IPS-18a (cell line): ENCODE results near the gene PAXX.

Experiments
- H3K27ac ChIP-seq: one replicate; pipeline ENCODE4 v1.5.1; 2013; ENCODE audit warnings: low read length
- H3K27me3 ChIP-seq: one replicate; pipeline ENCODE4 v1.6.1; 2013; ENCODE audit warnings: mild to moderate bottlenecking, low read length; ENCODE audit not compliant: control insufficient read depth, insufficient read depth
- H3K36me3 ChIP-seq: one replicate; pipeline ENCODE4 v1.6.1; 2013; ENCODE audit warnings: low read depth, low read length; ENCODE audit not compliant: control insufficient read depth
- H3K4me1 ChIP-seq: one replicate; pipeline ENCODE4 v1.6.1; 2013; ENCODE audit warnings: low read depth, low read length; ENCODE audit not compliant: control insufficient read depth
- H3K4me3 ChIP-seq: one replicate; pipeline ENCODE4 v1.5.1; 2013; ENCODE audit warnings: low read length
- H3K9ac ChIP-seq: one replicate; pipeline ENCODE4 v1.6.1; 2013; ENCODE audit warnings: mild to moderate bottlenecking, low read length, moderate library complexity
- H3K9me3 ChIP-seq: one replicate; pipeline ENCODE4 v1.6.1; 2013; ENCODE audit warnings: low read depth, low read length; ENCODE audit not compliant: control insufficient read depth

The PAXX gene

DNA sequence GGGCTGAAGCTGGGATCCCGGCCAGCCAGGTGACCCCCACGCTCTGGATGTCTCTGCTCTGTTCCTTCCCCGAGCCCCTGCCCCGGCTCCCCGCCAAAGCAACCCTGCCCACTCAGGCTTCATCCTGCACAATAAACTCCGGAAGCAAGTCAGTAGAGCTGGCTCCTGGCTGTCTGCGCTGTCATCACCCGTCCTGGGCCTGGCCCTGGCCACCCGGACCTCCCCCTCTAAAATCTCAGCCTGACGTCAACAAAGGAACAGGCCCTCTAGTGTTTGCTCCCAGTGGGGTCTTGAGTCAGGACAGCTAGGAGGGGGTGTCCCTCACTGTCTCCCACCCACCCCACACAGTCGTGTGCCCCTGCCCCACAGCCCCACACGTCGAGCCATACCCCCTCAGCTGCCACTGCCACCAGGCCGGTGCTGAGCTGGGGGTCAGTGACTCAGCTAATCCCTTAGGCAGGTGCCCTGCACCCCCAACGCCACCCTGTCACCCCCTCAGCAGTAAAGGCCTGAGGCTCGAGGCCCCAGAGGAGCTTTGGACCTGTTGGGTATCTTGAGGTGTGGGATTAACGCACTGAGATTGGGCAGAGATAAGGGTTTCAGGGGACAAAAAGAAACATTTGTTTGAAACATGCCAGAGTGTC is 10.5 kb upstream of the PAXX start:
- no peaks in the 10 kb centered on the region for H3K36me3 ChIP-seq
- H3K27me3 ChIP-seq = peaks cover 32% of the 10 kb centered on the region
- no peaks in the 10 kb centered on the region for H3K9me3 ChIP-seq
- H3K4me1 ChIP-seq = peaks cover 3% of the 10 kb centered on the region
- H3K4me3 ChIP-seq = no peak overlapping the region
- no peak overlapping the region for H3K27ac ChIP-seq
- H3K9ac ChIP-seq = no peak overlapping the region

DNA sequence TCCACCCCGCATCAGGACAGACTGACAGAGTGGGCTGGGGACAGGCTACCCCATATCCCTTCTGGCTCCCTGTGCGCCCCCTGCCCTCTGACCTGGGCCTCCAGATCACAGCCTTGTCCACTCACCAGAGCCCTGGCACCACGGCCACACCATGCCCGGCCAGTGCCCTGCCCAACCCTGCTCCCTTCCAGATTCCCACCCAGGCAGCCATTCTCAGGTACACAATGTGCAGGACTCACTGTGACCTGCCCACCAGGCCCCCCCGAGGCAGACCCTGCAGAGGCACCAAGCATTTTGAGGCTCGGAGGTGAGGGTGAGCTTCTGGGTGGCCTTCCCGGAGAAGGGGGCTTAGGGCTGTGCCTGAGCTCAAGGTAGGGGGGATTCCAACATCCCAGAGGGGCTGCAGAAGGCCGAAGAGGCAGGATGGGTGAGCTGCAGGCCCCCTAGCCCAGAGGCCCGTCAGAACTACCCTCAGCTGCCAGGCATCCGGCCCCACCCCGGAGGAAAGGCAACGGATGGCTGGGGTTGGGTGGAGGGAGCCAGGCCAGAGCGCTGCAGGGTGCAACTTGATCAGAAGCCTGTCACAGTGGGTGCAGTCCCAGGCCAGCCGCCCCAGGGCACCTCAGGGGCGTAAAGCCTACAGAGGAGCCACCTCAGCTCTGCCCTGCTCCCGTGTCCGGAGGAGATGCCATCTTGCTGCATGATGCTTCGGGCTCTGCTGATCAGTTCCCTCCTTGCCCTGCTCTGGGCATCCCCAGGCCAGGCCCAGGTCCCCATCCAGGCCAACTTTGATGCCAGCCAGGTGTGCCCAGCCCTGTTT is 9.8 kb upstream of the PAXX start, which contains the start of gene LCNL1:
Gene LCNL1 (plus strand): TSS at position 762 of the 820 bp plus-strand sequence. CDS start 594 bp downstream, outside the sequence.
- no peaks in the 10 kb centered on the region for H3K36me3 ChIP-seq
- H3K9me3 ChIP-seq = no peaks in the 10 kb centered on the region
- H3K27ac ChIP-seq = no peak within 1 kb of the TSS
- H3K27me3 ChIP-seq = peaks cover 27% of the 10 kb centered on the region
- H3K9ac ChIP-seq = no peak within 1 kb of the TSS
- H3K4me3 ChIP-seq = no peak within 1 kb of the TSS
- no peaks in the 10 kb centered on the region for H3K4me1 ChIP-seq

DNA sequence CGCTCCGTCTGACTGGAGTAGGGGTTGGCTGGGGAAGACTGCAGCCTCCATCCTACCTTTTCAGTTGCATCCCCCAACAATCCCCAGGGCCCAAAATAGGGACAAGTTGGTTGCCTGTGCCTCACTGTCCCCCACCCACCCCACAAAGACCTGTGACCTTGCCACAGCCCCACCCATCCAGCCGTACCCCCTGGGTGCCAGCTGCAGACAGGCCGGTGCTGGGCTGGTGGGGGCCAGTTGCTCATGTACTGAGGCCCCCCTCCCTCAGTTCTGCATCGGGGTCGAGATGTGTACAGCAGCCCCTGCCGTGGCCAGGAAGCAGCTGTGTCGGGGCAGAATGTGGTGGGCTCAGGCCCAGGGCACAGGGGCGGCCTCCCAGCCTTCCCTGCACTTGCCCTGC is 9.1 kb upstream of the PAXX start:
- H3K4me1 ChIP-seq = no peaks in the 10 kb centered on the region
- H3K36me3 ChIP-seq = no peaks in the 10 kb centered on the region
- peaks cover 27% of the 10 kb centered on the region for H3K27me3 ChIP-seq
- no peaks in the 10 kb centered on the region for H3K9me3 ChIP-seq
- H3K9ac ChIP-seq = no peak overlapping the region
- no peak overlapping the region for H3K27ac ChIP-seq
- H3K4me3 ChIP-seq = no peak overlapping the region

DNA sequence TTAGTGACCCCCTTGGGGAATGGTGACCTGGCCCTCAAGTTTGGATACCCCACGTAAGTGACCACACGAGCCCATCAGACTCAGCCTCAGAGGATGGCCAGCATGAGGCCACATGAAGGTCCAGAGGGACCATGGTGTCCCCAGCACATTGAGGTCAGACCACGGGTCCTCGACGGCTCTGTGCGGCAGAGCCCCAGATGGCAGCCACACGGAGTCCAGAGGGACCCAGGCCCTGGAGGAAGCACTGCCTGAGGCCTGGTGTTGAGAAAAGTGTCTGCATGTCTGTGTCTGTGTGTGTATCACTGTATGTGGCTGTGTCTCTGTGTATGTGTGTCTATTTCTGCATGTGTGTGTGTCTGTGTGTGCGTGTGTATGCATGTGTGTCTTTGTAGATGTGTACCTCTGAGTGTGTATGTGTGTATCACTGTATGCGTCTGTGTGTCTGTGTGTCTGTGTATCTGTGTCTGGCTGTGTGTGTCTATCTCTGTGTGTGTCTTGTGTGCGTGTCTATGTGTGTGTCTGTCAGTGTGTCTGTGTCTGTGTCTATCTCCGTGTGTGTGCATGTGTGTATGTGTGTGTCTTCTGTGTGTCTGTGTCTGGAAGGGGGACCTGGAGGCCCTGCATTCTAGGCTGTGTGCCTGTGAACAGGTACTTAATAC is 8.4 kb upstream of the PAXX start:
- H3K9me3 ChIP-seq = no peaks in the 10 kb centered on the region
- H3K27me3 ChIP-seq = peaks cover 27% of the 10 kb centered on the region
- no peak overlapping the region for H3K4me3 ChIP-seq
- no peak overlapping the region for H3K27ac ChIP-seq
- no peak overlapping the region for H3K9ac ChIP-seq
- no peaks in the 10 kb centered on the region for H3K4me1 ChIP-seq
- H3K36me3 ChIP-seq = no peaks in the 10 kb centered on the region

DNA sequence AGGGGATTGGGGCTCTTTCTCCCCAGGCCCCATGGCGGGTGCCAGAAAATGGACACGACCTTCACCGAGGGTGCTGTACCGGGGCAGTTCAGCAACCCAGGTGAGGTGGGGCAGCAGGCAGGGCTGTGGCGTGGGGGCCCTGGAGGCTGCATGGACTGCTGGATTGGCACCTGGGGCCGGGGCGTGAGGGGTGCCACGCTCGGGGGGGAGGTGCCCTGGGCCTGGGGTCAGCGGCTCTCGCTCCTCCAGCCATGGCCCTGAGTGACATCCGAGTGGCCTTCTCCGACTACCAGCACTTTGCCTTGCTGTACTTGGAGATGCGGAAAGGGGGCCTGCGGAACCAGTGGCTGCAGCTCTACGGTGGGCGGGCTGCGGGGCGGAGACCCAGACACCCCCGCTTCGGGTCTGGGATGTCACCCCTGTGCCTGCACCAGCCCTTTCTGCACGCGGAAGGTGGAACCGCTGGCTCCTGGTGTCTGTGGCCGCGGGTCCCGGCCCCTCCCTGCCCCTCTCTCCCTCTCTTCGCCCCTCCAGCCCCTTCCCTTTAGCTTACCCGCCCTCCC is 7.7 kb upstream of the PAXX start:
- Histone ChIP-seq H3K27me3 (peaks cover 27% of the 10 kb centered on the region), H3K4me3 (no peak overlapping the region), H3K36me3 (no peaks in the 10 kb centered on the region)

DNA sequence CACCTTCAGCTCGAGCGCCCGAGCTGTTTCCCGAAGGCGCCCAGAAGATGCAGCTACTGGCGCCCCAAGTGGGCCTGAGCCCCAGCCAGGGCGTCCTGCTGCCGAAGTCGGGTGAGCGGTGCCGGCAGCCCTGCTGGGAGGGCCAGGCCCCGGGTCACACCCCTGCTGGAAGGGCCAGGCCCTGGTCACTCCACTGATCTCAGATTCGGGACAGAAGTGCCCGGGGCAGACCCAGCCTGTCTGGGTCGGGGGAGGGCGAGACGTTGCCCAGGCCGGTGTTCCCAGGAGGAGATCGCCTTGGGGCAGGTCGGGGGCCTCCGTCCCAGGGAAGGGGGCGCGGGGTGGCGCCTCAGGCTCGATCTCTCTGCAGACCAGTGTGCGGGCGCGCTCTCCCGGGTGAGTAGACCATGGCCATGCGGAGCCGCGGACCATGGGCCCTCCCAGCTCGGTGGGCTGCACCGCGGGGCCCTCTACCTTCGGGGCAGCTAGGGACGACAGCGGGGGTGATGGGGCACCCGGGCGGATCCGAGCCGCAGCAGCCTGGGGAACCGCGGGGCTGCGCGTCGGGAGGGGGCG is 7.1 kb upstream of the PAXX start:
- H3K9me3 ChIP-seq = no peaks in the 10 kb centered on the region
- H3K27ac ChIP-seq = no peak overlapping the region
- peaks cover 27% of the 10 kb centered on the region for H3K27me3 ChIP-seq
- H3K4me3 ChIP-seq = peak overlapping the region; percentile 17
- no peak overlapping the region for H3K9ac ChIP-seq
- H3K4me1 ChIP-seq = no peaks in the 10 kb centered on the region
- no peaks in the 10 kb centered on the region for H3K36me3 ChIP-seq

More for the DNA sequence above, 7.7 kb upstream of the PAXX start:
- H3K9ac ChIP-seq = no peak overlapping the region
- no peaks in the 10 kb centered on the region for H3K4me1 ChIP-seq
- no peaks in the 10 kb centered on the region for H3K9me3 ChIP-seq
- no peak overlapping the region for H3K27ac ChIP-seq

DNA sequence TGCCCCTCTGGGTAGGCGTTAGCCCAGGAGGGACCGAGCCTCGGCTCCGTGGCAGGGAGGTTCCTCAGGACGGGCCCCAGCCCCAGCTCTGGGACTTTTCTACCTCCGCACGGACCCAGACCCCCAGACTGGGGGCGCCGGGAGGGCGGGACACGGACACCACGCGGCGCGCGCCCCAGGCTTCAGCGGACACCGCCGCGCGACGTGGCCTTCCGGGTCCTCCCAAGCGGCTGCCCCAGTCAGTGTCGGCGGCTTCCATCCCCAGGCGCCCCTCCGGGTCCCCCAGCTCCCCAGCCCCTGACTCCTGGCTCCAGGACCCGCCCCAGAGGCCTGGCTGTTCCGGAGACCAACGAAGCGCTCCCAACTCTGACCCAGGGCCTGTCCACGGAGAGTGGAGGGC is 6.4 kb upstream of the PAXX start:
- no peak overlapping the region for H3K4me3 ChIP-seq
- peaks cover 30% of the 10 kb centered on the region for H3K27me3 ChIP-seq
- H3K36me3 ChIP-seq = no peaks in the 10 kb centered on the region
- H3K9ac ChIP-seq = no peak overlapping the region
- H3K27ac ChIP-seq = no peak overlapping the region
- H3K9me3 ChIP-seq = no peaks in the 10 kb centered on the region
- no peaks in the 10 kb centered on the region for H3K4me1 ChIP-seq

DNA sequence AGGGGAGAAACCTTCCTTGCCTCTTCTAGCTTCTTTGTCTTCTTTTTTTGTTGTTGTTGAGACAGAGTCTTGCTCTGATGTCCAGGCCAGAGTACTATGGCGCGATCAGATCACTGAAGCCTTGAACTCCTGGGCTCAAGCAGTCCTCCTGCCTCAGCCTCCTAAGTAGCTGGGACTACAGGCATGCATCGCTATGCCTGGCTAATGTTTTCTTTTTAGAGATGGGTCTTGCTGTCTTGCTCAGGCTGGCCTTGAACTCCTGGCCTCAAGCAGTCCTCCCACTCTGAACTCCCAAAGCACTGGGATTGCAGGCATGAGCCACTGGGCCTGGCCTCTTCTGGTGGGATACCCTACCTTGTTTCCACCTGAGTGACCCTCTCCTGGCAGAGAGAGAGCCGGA is 3.4 kb upstream of the PAXX start:
- H3K36me3 ChIP-seq = peaks cover 2% of the 10 kb centered on the region
- H3K4me3 ChIP-seq = no peak overlapping the region
- no peaks in the 10 kb centered on the region for H3K4me1 ChIP-seq
- no peak overlapping the region for H3K9ac ChIP-seq
- no peak overlapping the region for H3K27ac ChIP-seq
- no peaks in the 10 kb centered on the region for H3K9me3 ChIP-seq
- peaks cover 35% of the 10 kb centered on the region for H3K27me3 ChIP-seq

DNA sequence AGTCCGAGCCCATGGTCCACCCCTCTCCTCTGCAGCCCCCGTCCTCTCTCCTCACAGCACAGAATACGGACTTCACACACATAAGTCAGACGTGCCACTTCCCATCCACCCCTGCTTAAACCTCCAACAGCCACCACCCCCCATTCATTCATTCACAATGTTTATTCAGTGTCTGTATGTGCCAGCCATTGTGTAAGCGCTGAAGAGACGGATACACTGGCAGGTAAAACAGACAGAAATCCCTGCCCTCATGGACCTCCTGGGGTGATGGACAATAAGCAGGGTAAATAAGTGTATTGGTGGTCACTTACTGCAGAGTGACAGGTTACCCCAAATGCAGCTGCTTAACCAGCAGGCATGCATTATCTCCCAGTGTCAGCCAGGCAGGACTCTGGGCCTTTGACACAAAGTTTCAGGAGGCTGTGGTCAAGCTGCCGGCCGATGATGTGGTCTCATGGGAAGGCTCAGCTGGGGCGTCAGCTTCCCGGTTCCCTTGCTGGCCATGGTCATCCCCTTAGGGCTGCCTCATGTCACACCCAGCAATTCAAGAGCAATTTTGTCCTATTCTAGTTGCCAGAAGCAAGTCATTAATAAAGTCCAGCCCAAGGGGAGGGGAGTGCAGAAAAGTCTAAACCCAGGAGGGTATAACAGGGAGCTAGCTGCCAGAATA is 1.8 kb upstream of the PAXX start:
- peaks cover 3% of the 10 kb centered on the region for H3K36me3 ChIP-seq

DNA sequence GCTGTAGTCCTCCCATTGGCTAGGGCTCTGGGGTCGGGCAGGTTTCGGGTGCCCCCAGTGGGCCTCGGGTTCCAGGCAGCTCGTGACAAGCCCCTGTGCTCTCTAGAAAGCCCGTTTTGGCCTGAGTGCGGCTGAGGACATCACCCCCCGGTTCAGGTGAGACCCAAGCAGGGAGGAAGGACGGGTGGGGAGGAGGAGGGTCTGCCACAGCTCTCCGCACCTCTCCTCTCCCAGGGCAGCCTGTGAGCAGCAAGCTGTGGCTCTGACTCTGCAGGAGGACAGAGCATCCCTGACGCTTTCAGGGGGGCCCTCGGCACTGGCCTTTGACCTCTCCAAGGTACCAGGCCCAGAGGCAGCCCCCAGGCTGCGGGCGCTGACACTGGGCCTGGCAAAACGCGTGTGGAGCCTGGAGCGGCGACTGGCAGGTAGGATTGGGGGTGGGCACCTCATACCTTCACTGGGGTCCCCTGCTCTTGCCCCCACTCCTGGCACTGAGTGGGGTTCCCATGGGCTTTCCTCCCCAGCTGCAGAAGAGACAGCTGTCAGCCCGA is 672 bp downstream of the PAXX start:
- no peak overlapping the region for H3K27ac ChIP-seq
- peaks cover 3% of the 10 kb centered on the region for H3K36me3 ChIP-seq
- peak overlapping the region; percentile 79 for H3K4me3 ChIP-seq

More for the DNA sequence above, 1.8 kb upstream of the PAXX start:
- Histone ChIP-seq H3K4me1 (no peaks in the 10 kb centered on the region), H3K27me3 (peaks cover 20% of the 10 kb centered on the region), H3K27ac (no peak overlapping the region), H3K9me3 (no peaks in the 10 kb centered on the region), H3K9ac (no peak overlapping the region), H3K4me3 (no peak overlapping the region)

More for the DNA sequence above, 672 bp downstream of the PAXX start:
- H3K9me3 ChIP-seq = no peaks in the 10 kb centered on the region
- peaks cover 8% of the 10 kb centered on the region for H3K4me1 ChIP-seq
- H3K9ac ChIP-seq = peak overlapping the region; percentile 68
- H3K27me3 ChIP-seq = peaks cover 9% of the 10 kb centered on the region
